Stimulated activated naive CD8-positive, alpha-beta T cell treated with anti-CD3 and anti-CD28 coated beads, Interleukin-15, amount 100 ng/mL, for 72 hours (primary cell): Measurements from ENCODE around the gene OVOL2.
"Not testable (repeated sequence)": the region's sequence is repeated elsewhere in the genome, so short reads cannot be mapped to it uniquely, and the experiment has no call there.

Source experiments
- ATAC-seq: fragments of 150-1000 bp; cut with Tn5 transposase; 2 replicates; pipeline ENCODE4 v1.10.0; 2021; ENCODE audit warnings: mild to moderate bottlenecking, moderate library complexity
- DNase-seq, 2 donors: peaks; one replicate each; pipeline ENCODE4 v3.0.0; 2021 to 2022
- H3K27ac Mint-ChIP-seq, 2 donors: one replicate each; pipeline ENCODE4 v1.8.0; 2022; ENCODE audit warnings: mild to moderate bottlenecking in 2 of 2, mixed read lengths in 2 of 2, moderate library complexity in 2 of 2
- H3K27me3 Mint-ChIP-seq: one replicate; pipeline ENCODE4 v1.8.0; 2022; ENCODE audit warnings: mixed read lengths
- H3K4me1 Mint-ChIP-seq: one replicate; pipeline ENCODE4 v1.8.0; 2022; ENCODE audit warnings: mild to moderate bottlenecking, mixed read lengths
- H3K4me3 Mint-ChIP-seq, 2 donors: one replicate each; pipeline ENCODE4 v1.8.0; 2022; ENCODE audit warnings: mild to moderate bottlenecking in 2 of 2, mixed read lengths in 2 of 2, moderate library complexity in 1 of 2
- H3K9me3 Mint-ChIP-seq, 2 donors: one replicate each; pipeline ENCODE4 v1.8.0; 2022; ENCODE audit warnings: mixed read lengths in 2 of 2

The OVOL2 gene

GRCh38 chr20:18057101-18057993 lies at the start of gene OVOL2:
Gene OVOL2 (minus strand): TSS chr20:18057916. CDS start chr20:18057634, 282 bp downstream.
- Mint-ChIP-seq H3K27ac (no peak within 1 kb of the TSS), H3K27me3 (peaks cover 76% of the 10 kb centered on the region), H3K4me3 (peak within 1 kb of the TSS; percentile 61 to 63), H3K9me3 (no peaks in the 10 kb centered on the region), H3K4me1 (peaks cover 22% of the 10 kb centered on the region)
- ATAC-seq (peak; percentile 46), DNase-seq (peak in 1 of 2 donors; percentile 6)

DNA sequence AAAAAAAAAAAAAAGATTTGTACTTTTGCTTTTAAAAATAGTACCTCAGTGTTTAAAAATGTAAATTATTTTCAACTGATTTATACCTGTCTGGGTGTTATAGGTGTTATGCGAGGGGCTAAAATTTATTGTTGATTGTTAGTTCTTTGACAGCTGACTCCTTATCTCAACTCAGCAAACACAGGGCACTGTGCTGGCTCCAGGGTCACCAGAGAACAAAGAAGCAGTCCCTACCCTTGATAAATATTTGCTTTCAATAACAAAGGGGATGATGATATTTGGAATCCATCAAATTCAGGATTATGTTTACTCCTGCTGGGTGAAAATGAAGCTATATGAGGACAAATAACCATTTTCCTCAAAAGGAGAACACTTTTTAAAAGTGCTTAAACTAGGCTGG lies 45.8 kb upstream of the OVOL2 start:
- peaks cover 18% of the 10 kb centered on the region for H3K27me3 Mint-ChIP-seq
- DNase-seq (no peak), ATAC-seq (no peak)
- no peaks in the 10 kb centered on the region for H3K9me3 Mint-ChIP-seq
- H3K27ac Mint-ChIP-seq = no peak overlapping the region
- H3K4me1 Mint-ChIP-seq = no peaks in the 10 kb centered on the region
- H3K4me3 Mint-ChIP-seq = no peak overlapping the region

DNA sequence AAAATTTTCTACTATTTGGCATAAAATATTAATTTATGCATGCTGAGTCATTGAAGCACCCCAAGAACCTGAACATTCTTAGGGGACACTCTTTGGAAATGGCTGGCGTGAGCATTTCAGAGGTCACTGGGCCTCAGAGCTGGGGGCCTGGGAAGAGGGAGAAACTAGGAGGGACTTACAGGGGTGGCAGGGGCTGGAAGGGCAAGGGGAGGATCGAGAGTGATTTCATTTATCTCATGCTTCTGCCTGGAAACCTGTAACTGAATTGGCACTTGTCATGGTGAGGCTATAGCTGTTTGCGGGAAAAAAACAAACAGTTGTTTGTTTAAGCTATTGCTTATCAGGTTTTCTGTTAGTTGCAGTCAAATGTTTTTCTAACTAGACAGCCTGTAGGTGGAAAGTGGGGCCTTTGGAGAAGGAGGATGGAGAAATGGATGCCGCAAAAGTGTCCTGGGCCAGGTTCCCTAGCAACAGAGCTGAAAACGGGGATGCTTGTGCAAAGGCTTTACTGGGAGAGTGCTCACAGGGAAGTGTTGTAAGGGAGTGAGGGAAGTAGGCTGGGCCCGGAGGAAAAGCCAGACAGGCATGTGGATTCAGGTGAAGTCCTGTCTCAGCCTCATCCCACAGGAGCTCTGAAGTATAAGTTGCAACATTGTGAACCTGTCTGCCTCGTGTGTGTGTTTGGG lies 43.6 kb upstream of the OVOL2 start:
- Mint-ChIP-seq H3K4me1 (no peaks in the 10 kb centered on the region), H3K27me3 (peaks cover 18% of the 10 kb centered on the region), H3K9me3 (no peaks in the 10 kb centered on the region), H3K4me3 (no peak overlapping the region), H3K27ac (no peak overlapping the region)
- no peak for ATAC-seq
- no peak for DNase-seq

- not testable (repeated sequence) for DNase-seq, ATAC-seq, H3K9me3 Mint-ChIP-seq, H3K27ac Mint-ChIP-seq, H3K4me3 Mint-ChIP-seq, H3K4me1 Mint-ChIP-seq
- H3K27me3 Mint-ChIP-seq = peaks cover 18% of the 10 kb centered on the region
Measured at GRCh38 chr20:18100569-18100968, 42.9 kb upstream of the OVOL2 start.

DNA sequence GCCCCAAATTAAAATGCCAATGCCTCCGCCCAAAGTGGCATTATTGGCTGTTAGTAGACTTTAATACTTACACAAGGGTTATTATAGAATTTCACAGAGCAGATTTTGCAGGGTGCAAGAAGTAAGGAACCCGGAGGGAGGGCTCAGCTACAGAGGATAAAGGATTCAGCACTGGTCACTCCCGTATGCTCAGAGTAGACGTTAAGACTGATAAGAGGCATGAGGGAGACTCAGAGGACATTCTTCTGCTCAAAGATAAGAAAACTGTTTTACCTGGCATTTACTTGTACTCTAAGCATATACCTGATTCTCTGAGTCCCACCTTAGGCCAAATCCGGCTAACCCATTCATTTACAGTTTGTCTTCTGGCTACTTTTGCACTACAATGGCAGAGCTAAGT lies 36.5 kb upstream of the OVOL2 start:
- H3K4me1 Mint-ChIP-seq = no peaks in the 10 kb centered on the region
- H3K27me3 Mint-ChIP-seq = peaks cover 3% of the 10 kb centered on the region
- no peaks in the 10 kb centered on the region for H3K9me3 Mint-ChIP-seq
- no peak for ATAC-seq
- no peak overlapping the region for H3K27ac Mint-ChIP-seq
- H3K4me3 Mint-ChIP-seq = no peak overlapping the region
- DNase-seq = no peak

DNA sequence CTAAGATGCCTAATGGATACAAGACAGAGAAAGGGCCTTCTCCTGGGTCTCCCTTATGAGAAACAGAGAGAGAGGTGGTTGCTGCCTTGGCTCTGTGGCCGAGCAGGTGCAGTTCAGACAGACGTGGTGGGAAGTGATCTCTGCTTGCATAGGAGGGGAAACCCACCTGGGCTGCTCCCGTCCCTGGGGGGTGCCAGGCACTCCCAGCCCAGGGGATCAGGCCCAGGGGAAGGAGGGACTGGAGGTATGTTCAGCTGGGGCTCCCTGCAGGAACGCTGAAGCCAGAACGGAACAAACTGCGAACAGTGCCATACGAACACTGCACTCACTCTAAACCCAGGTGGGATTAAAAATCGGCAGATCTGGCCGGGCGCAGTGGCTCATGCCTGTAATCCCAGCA lies 35.7 kb upstream of the OVOL2 start:
- Mint-ChIP-seq H3K27ac (no peak overlapping the region), H3K4me1 (no peaks in the 10 kb centered on the region), H3K27me3 (peaks cover 8% of the 10 kb centered on the region), H3K9me3 (no peaks in the 10 kb centered on the region), H3K4me3 (no peak overlapping the region)
- ATAC-seq (no peak), DNase-seq (no peak)

- Mint-ChIP-seq H3K4me3 (no peak overlapping the region), H3K27me3 (peaks cover 8% of the 10 kb centered on the region), H3K9me3 (no peaks in the 10 kb centered on the region), H3K4me1 (no peaks in the 10 kb centered on the region), H3K27ac (no peak overlapping the region)
- ATAC-seq = no peak
- no peak for DNase-seq
Measured at GRCh38 chr20:18092890-18093289, 35.2 kb upstream of the OVOL2 start.

DNA sequence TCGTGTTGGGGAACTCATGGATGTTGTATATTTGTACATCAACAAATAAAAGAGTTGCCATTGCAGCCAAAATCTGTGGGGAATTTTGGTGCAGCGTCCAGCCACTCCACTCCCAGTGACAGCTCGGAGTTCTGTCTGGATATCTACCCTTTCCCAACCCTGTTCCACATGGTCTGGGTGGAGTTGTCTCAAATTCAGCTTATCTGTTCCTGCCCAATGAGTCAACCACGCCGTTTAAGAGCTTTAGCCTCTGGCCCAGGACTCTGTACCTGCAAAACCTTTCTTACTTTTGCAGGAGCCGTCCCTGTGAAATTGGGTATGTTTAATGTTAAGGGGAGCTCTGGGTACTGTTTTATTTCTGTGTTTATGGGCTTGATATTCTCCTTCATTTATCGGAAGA lies 33.9 kb upstream of the OVOL2 start:
- H3K27ac Mint-ChIP-seq = no peak overlapping the region
- no peaks in the 10 kb centered on the region for H3K9me3 Mint-ChIP-seq
- H3K4me3 Mint-ChIP-seq = no peak overlapping the region
- H3K27me3 Mint-ChIP-seq = peaks cover 8% of the 10 kb centered on the region
- DNase-seq = no peak
- ATAC-seq = no peak
- H3K4me1 Mint-ChIP-seq = no peaks in the 10 kb centered on the region

DNA sequence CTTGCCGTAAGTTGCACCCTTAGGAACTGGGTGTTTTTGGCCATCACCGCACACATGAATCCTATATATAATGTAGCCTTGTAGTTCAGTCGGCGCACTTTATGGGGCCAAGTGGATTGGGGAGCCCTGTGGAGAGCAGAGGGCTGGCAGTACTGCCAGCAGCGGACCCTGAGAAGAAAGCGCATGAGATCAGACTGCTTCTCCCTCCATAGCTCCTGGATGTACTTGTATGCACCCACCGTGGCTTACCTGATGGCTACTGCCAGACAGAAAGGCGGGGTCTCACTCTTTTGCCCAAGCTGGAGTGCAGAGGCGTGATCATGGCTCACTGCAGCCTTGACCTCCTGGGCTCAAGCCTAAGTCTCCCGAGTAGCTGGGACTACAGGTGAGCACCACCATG lies 32.8 kb upstream of the OVOL2 start:
- Mint-ChIP-seq H3K27ac (no peak overlapping the region), H3K9me3 (no peaks in the 10 kb centered on the region), H3K4me3 (no peak overlapping the region), H3K4me1 (no peaks in the 10 kb centered on the region), H3K27me3 (peaks cover 8% of the 10 kb centered on the region)
- no peak for DNase-seq
- no peak for ATAC-seq

DNA sequence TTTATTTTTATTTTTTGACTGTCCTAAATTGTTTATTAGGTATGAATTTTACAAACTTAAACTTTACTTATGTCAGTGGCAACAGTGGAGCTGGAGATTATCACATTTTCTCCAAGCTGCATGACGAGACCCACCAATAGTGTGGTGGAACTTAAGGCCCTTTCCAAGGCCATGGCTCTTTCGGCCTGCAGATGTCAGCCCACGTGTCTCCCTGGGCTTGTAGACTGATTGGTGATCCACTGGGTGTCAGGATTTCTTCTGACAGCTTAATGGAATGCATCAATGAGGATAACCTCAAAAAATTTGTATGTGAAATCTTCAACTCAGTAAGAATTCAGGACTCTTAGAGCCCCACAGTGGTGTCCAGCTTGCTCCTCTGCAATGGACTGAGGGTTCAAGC lies 32.3 kb upstream of the OVOL2 start:
- no peak for ATAC-seq
- DNase-seq = no peak
- no peak overlapping the region for H3K4me3 Mint-ChIP-seq
- H3K9me3 Mint-ChIP-seq = no peaks in the 10 kb centered on the region
- H3K27me3 Mint-ChIP-seq = peaks cover 8% of the 10 kb centered on the region
- H3K27ac Mint-ChIP-seq = no peak overlapping the region
- no peaks in the 10 kb centered on the region for H3K4me1 Mint-ChIP-seq

DNA sequence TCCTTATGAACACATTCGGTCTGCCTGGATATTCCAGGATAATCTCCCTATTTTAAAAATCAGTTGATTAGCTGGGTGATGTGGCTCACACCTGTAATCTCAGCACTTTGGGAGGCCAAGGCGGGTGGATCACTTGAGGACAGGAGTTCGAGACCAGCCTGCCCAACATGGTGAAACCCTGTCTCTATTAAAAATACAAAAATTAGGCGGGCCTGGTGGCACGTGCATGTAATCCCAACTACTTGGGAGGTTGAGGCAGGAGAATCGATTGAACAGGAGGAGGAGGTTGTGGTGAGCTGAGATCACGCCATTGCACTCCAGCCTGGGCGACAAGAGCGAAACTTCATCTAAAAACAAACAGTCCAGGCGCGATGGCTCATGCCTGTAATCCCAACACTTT lies 31.1 kb upstream of the OVOL2 start:
- H3K27ac Mint-ChIP-seq = peak overlapping the region in 1 of 2 donors; percentile 57
- H3K27me3 Mint-ChIP-seq, H3K4me3 Mint-ChIP-seq, ATAC-seq, H3K4me1 Mint-ChIP-seq, DNase-seq, H3K9me3 Mint-ChIP-seq: not testable (repeated sequence)

GRCh38 chr20:18088298-18088697 lies 30.6 kb upstream of the OVOL2 start:
- not testable (repeated sequence) for H3K4me1 Mint-ChIP-seq, H3K9me3 Mint-ChIP-seq, H3K4me3 Mint-ChIP-seq, H3K27ac Mint-ChIP-seq, DNase-seq, ATAC-seq, H3K27me3 Mint-ChIP-seq

DNA sequence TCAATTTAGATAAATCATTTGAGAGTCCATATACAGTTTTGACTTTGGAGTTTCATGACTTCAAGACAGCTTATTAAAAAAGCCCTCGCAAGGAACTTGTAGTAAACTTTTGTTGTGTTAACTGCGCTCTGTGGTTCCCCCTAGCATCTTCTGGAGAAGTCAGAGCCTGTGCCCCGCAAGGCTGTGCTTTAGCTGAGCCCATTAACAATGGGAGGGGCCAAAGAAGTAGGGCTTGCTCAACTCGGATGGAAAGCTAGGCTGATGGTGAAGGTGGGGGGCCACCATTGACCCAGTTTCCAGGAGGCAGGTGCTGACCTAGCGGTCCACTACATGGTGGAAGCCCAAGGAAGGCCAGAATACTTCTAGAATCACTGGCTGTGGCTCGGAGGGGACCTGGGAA lies 29.3 kb upstream of the OVOL2 start:
- ATAC-seq (no peak), DNase-seq (no peak)
- H3K4me1 Mint-ChIP-seq = no peaks in the 10 kb centered on the region
- peaks cover 8% of the 10 kb centered on the region for H3K27me3 Mint-ChIP-seq
- no peak overlapping the region for H3K4me3 Mint-ChIP-seq
- no peaks in the 10 kb centered on the region for H3K9me3 Mint-ChIP-seq
- no peak overlapping the region for H3K27ac Mint-ChIP-seq

GRCh38 chr20:18080836-18081235 lies 23.1 kb upstream of the OVOL2 start:
- not testable (repeated sequence) for H3K4me3 Mint-ChIP-seq, H3K9me3 Mint-ChIP-seq, H3K27ac Mint-ChIP-seq, H3K4me1 Mint-ChIP-seq, DNase-seq, ATAC-seq, H3K27me3 Mint-ChIP-seq

DNA sequence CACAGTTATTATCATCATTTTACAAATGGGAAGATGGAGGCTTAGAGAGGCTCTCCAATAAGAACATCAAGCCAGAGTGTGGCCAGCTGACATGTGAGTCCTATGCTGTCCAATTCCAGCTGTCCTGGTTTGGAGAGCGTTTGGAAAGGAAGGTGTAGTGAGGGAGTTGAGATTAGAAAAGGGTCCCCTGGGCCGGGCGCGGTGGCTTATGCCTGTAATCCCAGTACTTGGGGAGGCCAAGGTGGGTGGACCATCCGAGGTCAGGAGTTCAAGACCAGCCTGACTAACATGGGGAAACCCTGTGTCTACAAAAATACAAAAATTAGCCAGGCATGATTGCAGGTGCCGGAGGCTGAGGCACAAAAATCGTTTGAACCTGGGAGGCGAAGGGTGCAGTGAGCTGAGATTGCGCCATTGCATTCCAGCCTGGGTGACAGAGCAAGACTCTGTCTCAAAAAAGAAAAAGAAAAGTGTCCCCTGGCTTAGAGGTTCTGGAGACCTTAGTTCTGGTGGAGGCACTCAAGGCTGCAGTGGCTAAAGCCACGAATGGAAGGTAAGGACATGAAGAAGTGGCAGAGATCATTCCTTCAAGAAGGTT lies 22.1 kb upstream of the OVOL2 start:
- no peak overlapping the region for H3K27ac Mint-ChIP-seq
- DNase-seq (no peak), ATAC-seq (no peak)
- no peak overlapping the region for H3K4me3 Mint-ChIP-seq
- no peaks in the 10 kb centered on the region for H3K4me1 Mint-ChIP-seq
- H3K27me3 Mint-ChIP-seq = peaks cover 8% of the 10 kb centered on the region
- H3K9me3 Mint-ChIP-seq = no peaks in the 10 kb centered on the region

DNA sequence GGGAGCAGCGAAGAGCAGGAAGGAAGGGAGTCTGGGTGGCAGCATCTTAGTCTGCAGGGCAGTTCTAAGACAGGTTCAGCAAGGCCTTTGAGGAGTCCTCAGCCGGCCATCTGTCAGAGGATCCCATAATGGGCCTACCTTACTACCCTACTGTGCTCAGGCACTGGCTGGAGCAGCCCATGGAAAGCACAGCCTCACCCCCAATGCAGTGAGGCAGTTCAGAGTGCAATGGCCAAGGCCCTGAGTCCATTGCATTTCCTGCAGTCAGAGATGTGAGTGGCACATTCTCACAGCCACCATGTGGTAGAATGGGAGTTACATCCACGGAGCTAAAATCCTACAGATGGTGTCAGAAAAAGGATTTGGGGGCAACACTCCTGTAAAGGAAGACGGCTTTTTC lies 19.4 kb upstream of the OVOL2 start:
- Mint-ChIP-seq H3K27me3 (peaks cover 30% of the 10 kb centered on the region), H3K9me3 (no peaks in the 10 kb centered on the region), H3K4me3 (no peak overlapping the region), H3K27ac (peak overlapping the region in 1 of 2 donors; percentile 55), H3K4me1 (no peaks in the 10 kb centered on the region)
- DNase-seq = no peak
- ATAC-seq = no peak
